Trophoblast cell (in vitro differentiated cells and primary cell): ENCODE data around the gene SUPT5H.

Experiments
- DNase-seq, 2 donors: peaks; one replicate each; pipeline ENCODE4 v3.0.0-alpha.2; 2016
- H2AFZ ChIP-seq: 2 replicates; pipeline ENCODE4 v1.6.1; 2013; ENCODE audit warnings: low read length, moderate library complexity, mild to moderate bottlenecking; ENCODE audit not compliant: insufficient read depth, poor library complexity
- H2AK5ac ChIP-seq: 2 replicates; pipeline ENCODE4 v1.6.1; 2013; ENCODE audit warnings: mild to moderate bottlenecking, low read length
- H2BK120ac ChIP-seq: 2 replicates; pipeline ENCODE4 v1.6.1; 2013; ENCODE audit warnings: low read length, mild to moderate bottlenecking, moderate library complexity; ENCODE audit not compliant: insufficient read depth, poor library complexity
- H2BK12ac ChIP-seq: 2 replicates; pipeline ENCODE4 v1.6.1; 2013; ENCODE audit warnings: mild to moderate bottlenecking, low read length, moderate library complexity
- H2BK5ac ChIP-seq: 2 replicates; pipeline ENCODE4 v1.6.1; 2013; ENCODE audit warnings: low read length, low read depth, moderate library complexity, mild to moderate bottlenecking; ENCODE audit not compliant: poor library complexity
- H3K14ac ChIP-seq: 2 replicates; pipeline ENCODE4 v1.6.1; 2013; ENCODE audit warnings: mild to moderate bottlenecking, low read length
- H3K18ac ChIP-seq: 2 replicates; pipeline ENCODE4 v1.6.1; 2013; ENCODE audit warnings: mild to moderate bottlenecking, low read length
- H3K23ac ChIP-seq: 2 replicates; pipeline ENCODE4 v1.6.1; 2013; ENCODE audit warnings: low read length
- H3K27ac ChIP-seq: 2 replicates; pipeline ENCODE4 v1.5.1; 2013; ENCODE audit warnings: low read depth, mild to moderate bottlenecking, inconsistent platforms, low read length, moderate library complexity
- H3K27me3 ChIP-seq: 2 replicates; pipeline ENCODE4 v1.6.1; 2013; ENCODE audit warnings: inconsistent platforms, mild to moderate bottlenecking, low read length, moderate library complexity; ENCODE audit not compliant: insufficient read depth
- H3K36me3 ChIP-seq, 2 experiments: 1 replicate in 1 of 2; 2 replicates in 1 of 2; pipeline ENCODE4 v1.6.1; 2013; ENCODE audit warnings: low read length in 2 of 2, mild to moderate bottlenecking in 2 of 2, moderate library complexity in 1 of 2; ENCODE audit not compliant: insufficient read depth in 2 of 2, control insufficient read depth in 1 of 2
- H3K4ac ChIP-seq: 2 replicates; pipeline ENCODE4 v1.6.1; 2013; ENCODE audit warnings: low read depth, mild to moderate bottlenecking, low read length, moderate library complexity
- H3K4me1 ChIP-seq, 2 experiments: 1 replicate in 1 of 2; 2 replicates in 1 of 2; pipeline ENCODE4 v1.6.1; 2013; ENCODE audit warnings: low read length in 2 of 2, mild to moderate bottlenecking in 2 of 2, moderate library complexity in 1 of 2; ENCODE audit not compliant: insufficient read depth in 2 of 2, control insufficient read depth in 1 of 2
- H3K4me2 ChIP-seq: 2 replicates; pipeline ENCODE4 v1.6.1; 2013; ENCODE audit warnings: inconsistent platforms, mild to moderate bottlenecking, low read length, moderate library complexity
- H3K4me3 ChIP-seq: 2 replicates; pipeline ENCODE4 v1.5.1; 2013; ENCODE audit warnings: mild to moderate bottlenecking, low read depth, low read length, inconsistent platforms
- H3K79me1 ChIP-seq: one replicate; pipeline ENCODE4 v1.6.1; 2013; ENCODE audit warnings: low read length
- H3K79me2 ChIP-seq: 2 replicates; pipeline ENCODE4 v1.6.1; 2013; ENCODE audit warnings: low read length, mild to moderate bottlenecking; ENCODE audit not compliant: control insufficient read depth, insufficient read depth, poor library complexity
- H3K9ac ChIP-seq: 2 replicates; pipeline ENCODE4 v1.6.1; 2013; ENCODE audit warnings: mild to moderate bottlenecking, low read length
- H3K9me3 ChIP-seq: 2 replicates; pipeline ENCODE4 v1.6.1; 2013; ENCODE audit warnings: low read depth, mild to moderate bottlenecking, control low read depth, inconsistent platforms, low read length; ENCODE audit not compliant: insufficient read depth
- H4K12ac ChIP-seq: 2 replicates; pipeline ENCODE4 v1.6.1; 2013; ENCODE audit warnings: low read depth, mild to moderate bottlenecking, low read length, moderate library complexity
- H4K8ac ChIP-seq: 2 replicates; pipeline ENCODE4 v1.6.1; 2013; ENCODE audit warnings: low read depth, mild to moderate bottlenecking, low read length, moderate library complexity
- H4K91ac ChIP-seq: one replicate; pipeline ENCODE4 v1.6.1; 2013; ENCODE audit warnings: low read depth, mild to moderate bottlenecking, low read length, moderate library complexity
- WGBS: extraction: QIAGEN DNeasy Blood & Tissue Kit; methylation state at CpG from one replicate; pipeline ENCODE4 v1.1.7; 2013; ENCODE audit warnings: missing lambda C conversion rate; ENCODE audit not compliant: insufficient read length, insufficient coverage; ENCODE audit errors: extremely low coverage; 5-methylcytosine and 5-hydroxymethylcytosine counted together

The SUPT5H gene

GRCh38 chr19:39506944-39507714, 61.7 kb downstream of the SUPT5H start:
- peak overlapping the region; percentile 55 for H2AFZ ChIP-seq
- no peak overlapping the region for H2BK5ac ChIP-seq
- WGBS: no CpG with 5 or more reads among the region's 96 CpGs
- peaks cover 2% of the 10 kb centered on the region for H3K79me1 ChIP-seq
- H3K9me3 ChIP-seq: peaks cover 16% of the 10 kb centered on the region
- no peak overlapping the region for H3K23ac ChIP-seq
- no peak overlapping the region for H2BK12ac ChIP-seq
- H4K12ac ChIP-seq: no peak overlapping the region
- H3K4ac ChIP-seq: no peak overlapping the region
- H3K79me2 ChIP-seq: no peaks in the 10 kb centered on the region
- peak overlapping the region; percentile 90 for H3K4me2 ChIP-seq
- no peak overlapping the region for H3K14ac ChIP-seq
- H4K8ac ChIP-seq: peak overlapping the region; percentile 34
- no peak overlapping the region for H3K9ac ChIP-seq
- peak; percentile 35 to 61 for DNase-seq
- H3K27me3 ChIP-seq: peaks cover 33% of the 10 kb centered on the region
- H3K4me3 ChIP-seq: peak overlapping the region; percentile 50
- H3K27ac ChIP-seq: no peak overlapping the region
- H4K91ac ChIP-seq: no peak overlapping the region
- H2AK5ac ChIP-seq: no peak overlapping the region
- H3K36me3 ChIP-seq: no peaks in the 10 kb centered on the region
- H2BK120ac ChIP-seq: no peak overlapping the region
- H3K4me1 ChIP-seq: peaks cover 6 to 8% of the 10 kb centered on the region in 2 experiments
- no peak overlapping the region for H3K18ac ChIP-seq

GRCh38 chr19:39507715-39508364, 62.5 kb downstream of the SUPT5H start:
- H3K4ac ChIP-seq: no peak overlapping the region
- peak overlapping the region; percentile 34 for H4K8ac ChIP-seq
- no peak overlapping the region for H4K91ac ChIP-seq
- no peak overlapping the region for H3K9ac ChIP-seq
- peak overlapping the region; percentile 90 for H3K4me2 ChIP-seq
- peak overlapping the region; percentile 55 for H2AFZ ChIP-seq
- peaks cover 13% of the 10 kb centered on the region for H3K9me3 ChIP-seq
- no peak overlapping the region for H4K12ac ChIP-seq
- no peak overlapping the region for H3K18ac ChIP-seq
- H3K79me1 ChIP-seq: no peaks in the 10 kb centered on the region
- no peak overlapping the region for H2BK12ac ChIP-seq
- H3K14ac ChIP-seq: no peak overlapping the region
- no peak overlapping the region for H2AK5ac ChIP-seq
- no peak overlapping the region for H3K23ac ChIP-seq
- H3K27ac ChIP-seq: no peak overlapping the region
- peaks cover 33% of the 10 kb centered on the region for H3K27me3 ChIP-seq
- no peak overlapping the region for H3K4me3 ChIP-seq
- H3K36me3 ChIP-seq: no peaks in the 10 kb centered on the region
- WGBS: no CpG with 5 or more reads among the region's 24 CpGs
- no peaks in the 10 kb centered on the region for H3K79me2 ChIP-seq
- DNase-seq: no peak
- no peak overlapping the region for H2BK5ac ChIP-seq
- peaks cover 3 to 7% of the 10 kb centered on the region in 2 experiments for H3K4me1 ChIP-seq
- H2BK120ac ChIP-seq: no peak overlapping the region

- Histone ChIP-seq H3K14ac (no peak overlapping the region), H3K4me3 (no peak overlapping the region), H4K91ac (no peak overlapping the region), H3K23ac (no peak overlapping the region), H2BK5ac (no peak overlapping the region), H3K9me3 (peaks cover 11% of the 10 kb centered on the region), H3K36me3 (no peaks in the 10 kb centered on the region), H3K18ac (no peak overlapping the region), H3K4ac (no peak overlapping the region), H4K12ac (no peak overlapping the region), H2AFZ (no peak overlapping the region), H2AK5ac (no peak overlapping the region), H2BK120ac (no peak overlapping the region), H3K79me1 (no peaks in the 10 kb centered on the region), H3K9ac (no peak overlapping the region), H3K27me3 (peaks cover 33% of the 10 kb centered on the region), H3K27ac (no peak overlapping the region), H3K4me2 (no peak overlapping the region), H2BK12ac (no peak overlapping the region), H4K8ac (no peak overlapping the region), H3K79me2 (no peaks in the 10 kb centered on the region), H3K4me1 (peaks cover 3 to 7% of the 10 kb centered on the region in 2 experiments)
- WGBS: no CpG with 5 or more reads among the region's 9 CpGs
- DNase-seq: no peak
Measured at GRCh38 chr19:39508629-39509028, 63.2 kb downstream of the SUPT5H start.

- no CpG with 5 or more reads among the region's 2 CpGs for WGBS
- Histone ChIP-seq H4K12ac (no peak overlapping the region), H3K27me3 (peaks cover 33% of the 10 kb centered on the region), H2BK5ac (no peak overlapping the region), H2AFZ (no peak overlapping the region), H3K4ac (no peak overlapping the region), H3K4me3 (no peak overlapping the region), H2AK5ac (no peak overlapping the region), H3K18ac (no peak overlapping the region), H3K36me3 (no peaks in the 10 kb centered on the region), H3K79me1 (no peaks in the 10 kb centered on the region), H4K8ac (no peak overlapping the region), H4K91ac (no peak overlapping the region), H2BK12ac (no peak overlapping the region), H3K14ac (no peak overlapping the region), H3K9me3 (peaks cover 11% of the 10 kb centered on the region), H3K4me2 (no peak overlapping the region), H3K9ac (no peak overlapping the region), H2BK120ac (no peak overlapping the region), H3K23ac (no peak overlapping the region), H3K79me2 (no peaks in the 10 kb centered on the region), H3K4me1 (peaks cover 3 to 7% of the 10 kb centered on the region in 2 experiments), H3K27ac (no peak overlapping the region)
- DNase-seq: no peak
Measured at GRCh38 chr19:39509233-39509632, 63.9 kb downstream of the SUPT5H start.
